Upper lobe of left lung (tissue), 6 donors: ENCODE results near the gene OR2AK2. TPM values are rescaled to one million over a fixed set of nuclear protein-coding genes. Genes with fewer than 3 reads are reported as not detected.
"Not testable (repeated sequence)": the region's sequence is repeated elsewhere in the genome, so short reads cannot be mapped to it uniquely, and the experiment has no call there.

Experiments used
- ATAC-seq, 2 donors: fragments of 200-7000 bp; cut with Tn5 transposase; one replicate each; pipeline ENCODE4 v1.9.1; 2022; ENCODE audit warnings: mild to moderate bottlenecking in 2 of 2, moderate library complexity in 2 of 2; ENCODE audit not compliant: low FRiP score in 2 of 2
- DNase-seq, 2 donors: peaks; one replicate each; pipeline ENCODE4 v3.0.0-alpha.2; 2019 to 2020
- H3K27ac ChIP-seq, 4 donors: fragments of 200-600 bp; sonication (generic); one replicate each; pipeline ENCODE4 v1.5.1; 2016 to 2019
- H3K27me3 ChIP-seq, 4 donors: fragments of 200-600 bp; sonication (generic); one replicate each; pipeline ENCODE4 v1.5.1; 2017 to 2019
- H3K36me3 ChIP-seq, 4 donors: fragments of 200-600 bp; sonication (generic); one replicate each; pipeline ENCODE4 v1.5.1; 2016 to 2019
- H3K4me1 ChIP-seq, 4 donors: fragments of 200-600 bp; sonication (generic); one replicate each; pipeline ENCODE4 v1.5.1; 2018 to 2019
- H3K4me3 ChIP-seq, 4 donors: fragments of 200-600 bp; sonication (generic); one replicate each; pipeline ENCODE4 v1.5.1; 2017 to 2019; ENCODE audit warnings: mild to moderate bottlenecking in 2 of 4, moderate library complexity in 1 of 4
- H3K9me3 ChIP-seq, 4 donors: fragments of 200-600 bp; sonication (generic); one replicate each; pipeline ENCODE4 v1.5.1; 2018 to 2019
- CTCF ChIP-seq, 6 experiments: fragments of 450-650 bp in 4 of 6; fragments of 200-600 bp in 2 of 6; sonication (generic) in 2 of 6; IDR thresholded peaks; one replicate each; pipeline ENCODE4 v1.5.1; 2016 to 2019; ENCODE audit warnings: antibody characterized with exemption in 6 of 6
- EP300 ChIP-seq, 4 donors: sonication (generic); formaldehyde crosslinking; IDR thresholded peaks; one replicate each; pipeline ENCODE4 v1.5.1; 2017; ENCODE audit warnings: antibody characterized with exemption in 4 of 4, control low read depth in 2 of 4
- POLR2A ChIP-seq, 4 donors: fragments of 450-650 bp; IDR thresholded peaks; one replicate each; pipeline ENCODE4 v1.5.1; 2016 to 2017; ENCODE audit warnings: antibody characterized with exemption in 4 of 4, mild to moderate bottlenecking in 2 of 4
- POLR2AphosphoS5 ChIP-seq, 2 donors: sonication (generic); formaldehyde crosslinking; IDR thresholded peaks; one replicate each; pipeline ENCODE4 v1.5.1; 2017; ENCODE audit warnings: antibody characterized with exemption in 2 of 2
- WGBS, 2 donors: methylation state at CpG; one replicate each; pipeline ENCODE4 v1.1.5; 2017 to 2018; 5-methylcytosine and 5-hydroxymethylcytosine counted together
- total RNA-seq, 6 donors: library from RNA; depleted of rRNA in 4 of 6; stranded (reverse); fragments of >200 nt in 4 of 6; gene quantifications; one replicate each; pipeline versions ENCODE4 v1.1.0 to v1.2.1, GENCODE V29; 2016 to 2021
- donor health status: DM: no; HTN: no; CAD: no; lungs with moderate emphysema.
- donor health status: DM: no; HTN: yes; CAD: no; lungs with severe emphysema.

The OR2AK2 gene
- total RNA-seq, 6 donors from 2014 or later: not detected

- Histone ChIP-seq H3K36me3 (no peaks in the 10 kb centered on the region), H3K9me3 (peaks cover 0 to 7% (median 0%) of the 10 kb centered on the region in 4 donors), H3K4me1 (no peaks in the 10 kb centered on the region), H3K27me3 (no peaks in the 10 kb centered on the region), H3K27ac (no peak overlapping the region), H3K4me3 (no peak overlapping the region)
- ATAC-seq (peak in 1 of 2 donors; percentile 8), DNase-seq (no peak)
- TF ChIP-seq CTCF (IDR thresholded peaks at IDR 0.05) (no peak), POLR2AphosphoS5 (IDR thresholded peaks at IDR 0.05) (no peak), POLR2A (IDR thresholded peaks at IDR 0.05) (no peak), EP300 (IDR thresholded peaks at IDR 0.05) (no peak)
- 95 to 98% methylated on average over 9 of the region's 9 CpGs for WGBS, 2 donors
These were observed 29.3 kb upstream of the OR2AK2 start for GRCh38 chr1:247935781-247936180.

- TF ChIP-seq CTCF (IDR thresholded peaks at IDR 0.05): no peak
- no peak for TF ChIP-seq POLR2A (IDR thresholded peaks at IDR 0.05)
- TF ChIP-seq POLR2AphosphoS5 (IDR thresholded peaks at IDR 0.05): no peak
- no peak for TF ChIP-seq EP300 (IDR thresholded peaks at IDR 0.05)
- WGBS, 2 donors: 96% methylated on average over 10 to 18 of the region's 18 CpGs
- H3K4me3 ChIP-seq: no peak overlapping the region
- no peaks in the 10 kb centered on the region for H3K36me3 ChIP-seq
- ATAC-seq (no peak), DNase-seq (peak in 1 of 2 donors; percentile 33)
- no peaks in the 10 kb centered on the region for H3K27me3 ChIP-seq
- no peaks in the 10 kb centered on the region for H3K4me1 ChIP-seq
- peaks cover 0 to 7% (median 0%) of the 10 kb centered on the region in 4 donors for H3K9me3 ChIP-seq
- H3K27ac ChIP-seq: no peak overlapping the region
These were observed 28.6 kb upstream of the OR2AK2 start for GRCh38 chr1:247936415-247936814.

GRCh38 chr1:247936965-247937734, 27.9 kb upstream of the OR2AK2 start:
- not testable (repeated sequence) for H3K9me3 ChIP-seq, H3K4me1 ChIP-seq, H3K36me3 ChIP-seq, H3K27me3 ChIP-seq, H3K27ac ChIP-seq
- peak overlapping the region; percentile 14 to 33 (median 26) for H3K4me3 ChIP-seq
- peak; percentile 56 to 91 for DNase-seq
- ATAC-seq: peak; percentile 77 to 97
- WGBS, 2 donors: 8 to 28% methylated on average over 23 to 44 of the region's 44 CpGs
- TF ChIP-seq CTCF (IDR thresholded peaks at IDR 0.05): peak; percentile 44 to 83 (median 66)

- no peak for ATAC-seq
- TF ChIP-seq POLR2A (IDR thresholded peaks at IDR 0.05) (no peak), POLR2AphosphoS5 (IDR thresholded peaks at IDR 0.05) (no peak), CTCF (IDR thresholded peaks at IDR 0.05) (no peak), EP300 (IDR thresholded peaks at IDR 0.05) (no peak)
- WGBS, 2 donors: 77 to 85% methylated on average over 6 of the region's 6 CpGs
- Histone ChIP-seq H3K4me1 (no peaks in the 10 kb centered on the region), H3K9me3 (peaks cover 0 to 4% (median 0%) of the 10 kb centered on the region in 4 donors), H3K4me3 (no peak overlapping the region), H3K27me3 (no peaks in the 10 kb centered on the region), H3K27ac (no peak overlapping the region), H3K36me3 (no peaks in the 10 kb centered on the region)
- DNase-seq: no peak
These were observed 22.4 kb upstream of the OR2AK2 start for GRCh38 chr1:247942624-247943023.

- H3K27ac ChIP-seq: no peak within 1 kb of the TSS
- no peaks in the 10 kb centered on the region for H3K4me1 ChIP-seq
- DNase-seq: no peak
- TF ChIP-seq POLR2AphosphoS5 (IDR thresholded peaks at IDR 0.05): no peak
- TF ChIP-seq POLR2A (IDR thresholded peaks at IDR 0.05): no peak
- H3K9me3 ChIP-seq: peaks cover 0 to 4% (median 0%) of the 10 kb centered on the region in 4 donors
- no peak for ATAC-seq
- H3K4me3 ChIP-seq: no peak within 1 kb of the TSS
- no peaks in the 10 kb centered on the region for H3K27me3 ChIP-seq
- WGBS, 2 donors: 78 to 81% methylated on average over 3 of the region's 3 CpGs
- no peaks in the 10 kb centered on the region for H3K36me3 ChIP-seq
These were observed 16.5 kb upstream of the OR2AK2 start, which contains the start of gene OR2L8 for GRCh38 chr1:247948558-247948957. Gene OR2L8 (plus strand): TSS chr1:247948858. CDS start chr1:247948858, 0 bp downstream.
